Stomach (tissue), 9 donors: ENCODE data around the gene ATP8A2. TPM values are rescaled to one million over a fixed set of nuclear protein-coding genes. Genes with fewer than 3 reads are reported as not detected.

Experiments
- DNase-seq, 2 donors: peaks; one replicate each; pipeline versions ENCODE4 v3.0.0 to v3.0.0-alpha.2; 2013 to 2019
- H3K27ac ChIP-seq, 5 donors: fragments of 200-600 bp in 4 of 5; sonication (generic) in 4 of 5; one replicate each; pipeline ENCODE4 v1.5.1; 2013 to 2019; ENCODE audit warnings: mild to moderate bottlenecking in 1 of 5, moderate library complexity in 1 of 5
- H3K27me3 ChIP-seq, 3 donors: fragments of 200-600 bp; sonication (generic); one replicate each; pipeline ENCODE4 v1.5.1; 2017 to 2019; ENCODE audit warnings: mixed run types in 1 of 3
- H3K36me3 ChIP-seq, 4 donors: fragments of 200-600 bp; sonication (generic); 1 replicate in 3 of 4; 2 replicates in 1 of 4; pipeline ENCODE4 v1.5.1; 2016 to 2019
- H3K4me1 ChIP-seq, 4 donors: fragments of 200-600 bp; sonication (generic); one replicate each; pipeline ENCODE4 v1.5.1; 2016 to 2019
- H3K4me3 ChIP-seq, 4 donors: fragments of 200-600 bp; sonication (generic) in 3 of 4; one replicate each; pipeline ENCODE4 v1.5.1; 2016 to 2019; ENCODE audit warnings: mild to moderate bottlenecking in 1 of 4
- H3K9me3 ChIP-seq, 4 donors: fragments of 200-600 bp; sonication (generic); one replicate each; pipeline ENCODE4 v1.5.1; 2016 to 2019
- CTCF ChIP-seq, 7 experiments: fragments of 450-650 bp in 4 of 7; fragments of 200-600 bp in 3 of 7; sonication (generic) in 3 of 7; IDR thresholded peaks; one replicate each; pipeline ENCODE4 v1.5.1; 2016 to 2019; ENCODE audit warnings: antibody characterized with exemption in 7 of 7, control low read depth in 2 of 7, mild to moderate bottlenecking in 1 of 7
- EP300 ChIP-seq: sonication (generic); formaldehyde crosslinking; IDR thresholded peaks from one replicate; pipeline ENCODE4 v1.6.1; 2017; ENCODE audit warnings: antibody characterized with exemption
- POLR2A ChIP-seq, 4 donors: fragments of 450-650 bp; IDR thresholded peaks; one replicate each; pipeline ENCODE4 v1.6.1; 2016; ENCODE audit warnings: antibody characterized with exemption in 4 of 4, control low read depth in 2 of 4, mild to moderate bottlenecking in 1 of 4, moderate library complexity in 1 of 4
- POLR2AphosphoS5 ChIP-seq, 3 donors: sonication (generic); formaldehyde crosslinking; IDR thresholded peaks; one replicate each; pipeline ENCODE4 v1.6.1; 2016; ENCODE audit warnings: antibody characterized with exemption in 3 of 3
- WGBS, 5 donors: extraction: QIAGEN DNeasy Blood & Tissue Kit in 3 of 5; methylation state at CpG; one replicate each; pipeline versions ENCODE4 v1.1.5 to v1.1.7; 2013 to 2018; 5-methylcytosine and 5-hydroxymethylcytosine counted together
- intact Hi-C: fragments of 100-400 bp; cut with DNase I; formaldehyde crosslinking; loops from one replicate; pipeline ENCODE4 v1.15.1; 2023; ENCODE audit warnings: low total_unique reads
- polyA plus RNA-seq, 3 donors: library from polyadenylated mRNA; stranded (reverse); fragments of 200-250 nt; gene quantifications; one replicate each; pipeline ENCODE4 v1.2.3, GENCODE V29; 2013
- total RNA-seq, 5 donors: library from RNA; depleted of rRNA; stranded (reverse); fragments of >200 nt; gene quantifications; one replicate each; pipeline versions ENCODE4 v1.1.0 to v1.2.3, GENCODE V29; 2014 to 2016
- donor health status: healthy with polysubstance abuse.
- donor health status: Bipolar disorder and iron deficiency.
- donor health status: healthy.

Gene ATP8A2
- total and polyA plus RNA-seq, 8 donors: 0.12 to 3.5 (median 0.20) TPM; not detected in 3

- no peaks in the 10 kb centered on the region for H3K9me3 ChIP-seq
- no peaks in the 10 kb centered on the region for H3K36me3 ChIP-seq
- no peak for DNase-seq
- peaks cover 5 to 40% (median 33%) of the 10 kb centered on the region in 3 donors for H3K27me3 ChIP-seq
- no peak overlapping the region for H3K27ac ChIP-seq
- peaks cover 1 to 5% (median 4%) of the 10 kb centered on the region in 4 donors for H3K4me1 ChIP-seq
- intact Hi-C loops: no loop called here
- H3K4me3 ChIP-seq: no peak overlapping the region
- WGBS, 5 donors: 80 to 83% (median 81%) methylated on average over 7 of the region's 7 CpGs
- no peak for TF ChIP-seq POLR2A (IDR thresholded peaks at IDR 0.05)
- no peak for TF ChIP-seq CTCF (IDR thresholded peaks at IDR 0.05)
- no peak for TF ChIP-seq EP300
- no peak for TF ChIP-seq POLR2AphosphoS5 (IDR thresholded peaks at IDR 0.05)
Observed at GRCh38 chr13:25377244-25377962, 5.6 kb downstream of the ATP8A2 start.

- TF ChIP-seq POLR2A (IDR thresholded peaks at IDR 0.05) (no peak), EP300 (no peak), POLR2AphosphoS5 (IDR thresholded peaks at IDR 0.05) (no peak), CTCF (IDR thresholded peaks at IDR 0.05) (no peak)
- intact Hi-C loops: no loop called here
- 74 to 81% (median 78%) methylated on average over 5 of the region's 5 CpGs for WGBS, 5 donors
- Histone ChIP-seq H3K27ac (no peak overlapping the region), H3K4me1 (no peaks in the 10 kb centered on the region), H3K36me3 (no peaks in the 10 kb centered on the region), H3K27me3 (peaks cover 0 to 28% (median 22%) of the 10 kb centered on the region in 3 donors), H3K4me3 (no peak overlapping the region), H3K9me3 (no peaks in the 10 kb centered on the region)
- no peak for DNase-seq
Observed at GRCh38 chr13:25378528-25378927, 6.8 kb downstream of the ATP8A2 start.

GRCh38 chr13:25379011-25379410, 7.2 kb downstream of the ATP8A2 start:
- Histone ChIP-seq H3K27ac (no peak overlapping the region), H3K36me3 (no peaks in the 10 kb centered on the region), H3K4me3 (no peak overlapping the region), H3K4me1 (no peaks in the 10 kb centered on the region), H3K27me3 (peaks cover 0 to 24% (median 17%) of the 10 kb centered on the region in 3 donors), H3K9me3 (no peaks in the 10 kb centered on the region)
- TF ChIP-seq CTCF (IDR thresholded peaks at IDR 0.05) (no peak), POLR2AphosphoS5 (IDR thresholded peaks at IDR 0.05) (no peak), POLR2A (IDR thresholded peaks at IDR 0.05) (no peak), EP300 (no peak)
- 10 to 36% (median 21%) methylated on average over 1 of the region's 1 CpG for WGBS, 5 donors
- intact Hi-C loops: no loop called here
- no peak for DNase-seq

- intact Hi-C loops: no loop called here
- no peaks in the 10 kb centered on the region for H3K9me3 ChIP-seq
- no peak overlapping the region for H3K27ac ChIP-seq
- H3K36me3 ChIP-seq: no peaks in the 10 kb centered on the region
- TF ChIP-seq POLR2AphosphoS5 (IDR thresholded peaks at IDR 0.05) (no peak), CTCF (IDR thresholded peaks at IDR 0.05) (no peak), POLR2A (IDR thresholded peaks at IDR 0.05) (no peak), EP300 (no peak)
- no peak overlapping the region for H3K4me3 ChIP-seq
- no peak for DNase-seq
- H3K27me3 ChIP-seq: peaks cover 0 to 19% (median 6%) of the 10 kb centered on the region in 3 donors
- 66 to 75% (median 73%) methylated on average over 4 of the region's 4 CpGs for WGBS, 5 donors
- H3K4me1 ChIP-seq: no peaks in the 10 kb centered on the region
Observed at GRCh38 chr13:25380082-25380481, 8.3 kb downstream of the ATP8A2 start.
